Measurements from ENCODE around the gene NSFL1C.

NSFL1C gene

DNA sequence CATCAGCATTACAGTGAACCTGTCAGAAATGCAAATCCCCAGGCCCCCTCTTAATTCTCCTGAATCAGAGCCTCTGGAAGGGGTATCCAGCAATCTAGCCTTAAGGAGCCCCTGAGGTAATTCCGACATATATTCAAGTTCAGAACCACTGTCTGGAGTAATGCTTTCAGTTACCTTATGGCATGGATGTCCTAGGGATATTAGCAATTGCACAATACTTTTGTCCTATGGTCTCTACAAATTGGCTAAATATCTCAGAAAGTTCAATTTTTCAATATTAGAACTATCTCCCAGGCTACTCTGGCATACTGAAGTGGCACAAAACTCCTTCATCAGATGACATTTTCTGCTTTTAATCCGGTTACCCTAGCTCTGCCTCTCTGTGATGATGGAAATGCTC lies 6.4 kb downstream of the NSFL1C start:
- TF ChIP-seq TAF1 (IDR thresholded peaks at IDR 0.05; ENCODE audit: low read depth): no peak
- TF ChIP-seq YY1 (IDR thresholded peaks at IDR 0.05; ENCODE audit: low read depth): no peak
- no peak for TF ChIP-seq CREB1 (IDR thresholded peaks at IDR 0.05; ENCODE audit: low read depth)
- no peak for TF ChIP-seq NFIC (IDR thresholded peaks at IDR 0.05)
- TF ChIP-seq TCF12 (IDR thresholded peaks at IDR 0.05; ENCODE audit: low read depth): no peak
- TF ChIP-seq, protein P1, sequence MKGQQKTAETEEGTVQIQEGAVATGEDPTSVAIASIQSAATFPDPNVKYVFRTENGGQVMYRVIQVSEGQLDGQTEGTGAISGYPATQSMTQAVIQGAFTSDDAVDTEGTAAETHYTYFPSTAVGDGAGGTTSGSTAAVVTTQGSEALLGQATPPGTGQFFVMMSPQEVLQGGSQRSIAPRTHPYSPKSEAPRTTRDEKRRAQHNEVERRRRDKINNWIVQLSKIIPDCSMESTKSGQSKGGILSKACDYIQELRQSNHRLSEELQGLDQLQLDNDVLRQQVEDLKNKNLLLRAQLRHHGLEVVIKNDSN (IDR thresholded peaks at IDR 0.05): no peak
- no peak for TF ChIP-seq EP300 (IDR thresholded peaks at IDR 0.05; ENCODE audit: borderline replicate concordance)
- TF ChIP-seq, protein P2, sequence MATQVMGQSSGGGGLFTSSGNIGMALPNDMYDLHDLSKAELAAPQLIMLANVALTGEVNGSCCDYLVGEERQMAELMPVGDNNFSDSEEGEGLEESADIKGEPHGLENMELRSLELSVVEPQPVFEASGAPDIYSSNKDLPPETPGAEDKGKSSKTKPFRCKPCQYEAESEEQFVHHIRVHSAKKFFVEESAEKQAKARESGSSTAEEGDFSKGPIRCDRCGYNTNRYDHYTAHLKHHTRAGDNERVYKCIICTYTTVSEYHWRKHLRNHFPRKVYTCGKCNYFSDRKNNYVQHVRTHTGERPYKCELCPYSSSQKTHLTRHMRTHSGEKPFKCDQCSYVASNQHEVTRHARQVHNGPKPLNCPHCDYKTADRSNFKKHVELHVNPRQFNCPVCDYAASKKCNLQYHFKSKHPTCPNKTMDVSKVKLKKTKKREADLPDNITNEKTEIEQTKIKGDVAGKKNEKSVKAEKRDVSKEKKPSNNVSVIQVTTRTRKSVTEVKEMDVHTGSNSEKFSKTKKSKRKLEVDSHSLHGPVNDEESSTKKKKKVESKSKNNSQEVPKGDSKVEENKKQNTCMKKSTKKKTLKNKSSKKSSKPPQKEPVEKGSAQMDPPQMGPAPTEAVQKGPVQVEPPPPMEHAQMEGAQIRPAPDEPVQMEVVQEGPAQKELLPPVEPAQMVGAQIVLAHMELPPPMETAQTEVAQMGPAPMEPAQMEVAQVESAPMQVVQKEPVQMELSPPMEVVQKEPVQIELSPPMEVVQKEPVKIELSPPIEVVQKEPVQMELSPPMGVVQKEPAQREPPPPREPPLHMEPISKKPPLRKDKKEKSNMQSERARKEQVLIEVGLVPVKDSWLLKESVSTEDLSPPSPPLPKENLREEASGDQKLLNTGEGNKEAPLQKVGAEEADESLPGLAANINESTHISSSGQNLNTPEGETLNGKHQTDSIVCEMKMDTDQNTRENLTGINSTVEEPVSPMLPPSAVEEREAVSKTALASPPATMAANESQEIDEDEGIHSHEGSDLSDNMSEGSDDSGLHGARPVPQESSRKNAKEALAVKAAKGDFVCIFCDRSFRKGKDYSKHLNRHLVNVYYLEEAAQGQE (IDR thresholded peaks at IDR 0.05; ENCODE audit: low read depth): no peak
- no peak for TF ChIP-seq CEBPB (IDR thresholded peaks at IDR 0.05)
- TF ChIP-seq TEAD4 (IDR thresholded peaks at IDR 0.05): no peak
- TF ChIP-seq RAD21 (IDR thresholded peaks at IDR 0.05; ENCODE audit: low read depth): no peak
- TF ChIP-seq, protein P3, sequence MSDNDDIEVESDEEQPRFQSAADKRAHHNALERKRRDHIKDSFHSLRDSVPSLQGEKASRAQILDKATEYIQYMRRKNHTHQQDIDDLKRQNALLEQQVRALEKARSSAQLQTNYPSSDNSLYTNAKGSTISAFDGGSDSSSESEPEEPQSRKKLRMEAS (IDR thresholded peaks at IDR 0.05): no peak
- TF ChIP-seq EGR1 (IDR thresholded peaks at IDR 0.05): no peak
- TF ChIP-seq ZBTB7A (IDR thresholded peaks at IDR 0.05; ENCODE audit: low read depth): no peak
- TF ChIP-seq FOXM1 (IDR thresholded peaks at IDR 0.05; ENCODE audit: borderline replicate concordance, low read depth): no peak

DNA sequence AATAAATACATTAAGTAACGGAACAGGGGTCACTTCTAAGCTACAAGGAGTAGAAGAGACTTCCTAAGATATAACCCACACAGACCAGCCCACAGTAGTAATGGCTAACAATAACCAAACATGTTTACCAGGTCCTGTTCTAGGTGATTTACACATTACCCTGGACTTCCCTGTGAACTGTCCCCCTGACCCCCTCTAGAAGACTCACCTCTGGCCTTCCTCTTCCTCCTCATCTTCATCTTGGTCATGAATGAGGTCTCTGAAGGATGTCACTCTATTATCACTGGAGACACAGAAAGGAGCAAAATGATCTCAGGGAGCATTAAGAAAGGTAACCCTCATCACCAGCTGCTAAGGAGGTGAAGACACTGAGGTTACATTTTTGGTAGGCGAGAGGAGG lies 8.7 kb downstream of the NSFL1C start:
- TF ChIP-seq YY1 (IDR thresholded peaks at IDR 0.05; ENCODE audit: low read depth) (no peak), CEBPB (IDR thresholded peaks at IDR 0.05) (no peak), TAF1 (IDR thresholded peaks at IDR 0.05; ENCODE audit: low read depth) (no peak), RAD21 (IDR thresholded peaks at IDR 0.05; ENCODE audit: low read depth) (no peak), TCF12 (IDR thresholded peaks at IDR 0.05; ENCODE audit: low read depth) (no peak), ZBTB7A (IDR thresholded peaks at IDR 0.05; ENCODE audit: low read depth) (no peak), EP300 (IDR thresholded peaks at IDR 0.05; ENCODE audit: borderline replicate concordance) (no peak), EGR1 (IDR thresholded peaks at IDR 0.05) (no peak), CREB1 (IDR thresholded peaks at IDR 0.05; ENCODE audit: low read depth) (no peak), FOXM1 (IDR thresholded peaks at IDR 0.05; ENCODE audit: borderline replicate concordance, low read depth) (no peak)
- TF ChIP-seq, protein P1 (IDR thresholded peaks at IDR 0.05): no peak

DNA sequence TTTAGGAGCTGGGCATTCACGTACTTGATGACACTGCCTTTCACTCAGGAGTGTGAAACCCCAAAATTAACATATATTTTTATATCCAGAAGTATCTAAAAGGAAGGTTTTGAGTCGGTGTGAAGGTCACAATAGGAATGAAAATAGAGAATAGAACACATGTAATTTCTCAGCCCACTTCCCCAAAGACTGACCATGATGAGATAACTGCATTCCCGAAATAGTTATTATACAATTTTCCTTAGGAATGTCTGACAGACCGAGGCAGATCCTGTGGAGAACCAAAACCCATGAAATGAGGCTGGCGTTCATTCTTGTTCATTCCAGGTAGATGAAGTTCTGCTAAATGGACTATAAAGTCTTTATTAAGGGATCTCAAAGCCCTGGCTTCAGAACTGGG lies 10.3 kb downstream of the NSFL1C start:
- TF ChIP-seq CREB1 (IDR thresholded peaks at IDR 0.05; ENCODE audit: low read depth) (no peak), NFIC (IDR thresholded peaks at IDR 0.05) (0 out of 2 replicates have a peak, but pooled peaks have one; percentile 6), TEAD4 (IDR thresholded peaks at IDR 0.05) (peak; percentile 47)
- TF ChIP-seq, protein P1 (IDR thresholded peaks at IDR 0.05): no peak

DNA sequence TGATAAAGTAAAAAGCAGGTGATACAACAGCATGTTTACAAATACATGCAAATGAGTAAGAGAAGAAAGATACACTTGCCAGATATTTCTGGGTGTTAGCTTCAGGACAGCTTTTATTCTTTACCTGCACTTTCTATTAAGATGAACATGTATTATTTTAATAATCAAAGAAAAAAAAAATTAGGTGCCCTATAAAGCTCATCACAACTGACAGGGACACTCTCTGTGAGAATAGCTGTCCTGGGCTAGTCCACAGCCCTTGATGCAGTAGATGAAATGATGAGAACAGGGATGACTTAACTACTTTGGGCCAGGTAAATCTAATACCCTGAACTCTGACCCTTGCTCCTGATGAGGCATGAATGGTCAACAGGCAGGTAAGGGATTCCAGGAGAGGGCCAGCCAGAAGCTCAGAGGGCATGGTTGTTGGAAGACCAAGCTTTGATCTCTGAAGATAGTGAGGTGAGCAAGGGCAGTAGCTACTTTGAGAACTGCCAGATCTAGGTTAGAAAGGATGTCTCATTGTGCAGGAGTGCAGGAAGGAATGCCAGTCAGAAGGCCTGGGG lies 15.6 kb downstream of the NSFL1C start:
- TF ChIP-seq RAD21 (IDR thresholded peaks at IDR 0.05; ENCODE audit: low read depth) (no peak), EP300 (IDR thresholded peaks at IDR 0.05; ENCODE audit: borderline replicate concordance) (no peak), FOXM1 (IDR thresholded peaks at IDR 0.05; ENCODE audit: borderline replicate concordance, low read depth) (no peak), TEAD4 (IDR thresholded peaks at IDR 0.05) (no peak), EGR1 (IDR thresholded peaks at IDR 0.05) (no peak), TAF1 (IDR thresholded peaks at IDR 0.05; ENCODE audit: low read depth) (no peak), TCF12 (IDR thresholded peaks at IDR 0.05; ENCODE audit: low read depth) (no peak), CEBPB (IDR thresholded peaks at IDR 0.05) (no peak), YY1 (IDR thresholded peaks at IDR 0.05; ENCODE audit: low read depth) (no peak), NFIC (IDR thresholded peaks at IDR 0.05) (no peak), ZBTB7A (IDR thresholded peaks at IDR 0.05; ENCODE audit: low read depth) (no peak), CREB1 (IDR thresholded peaks at IDR 0.05; ENCODE audit: low read depth) (no peak)
- TF ChIP-seq, protein P2 (IDR thresholded peaks at IDR 0.05; ENCODE audit: low read depth): no peak
- TF ChIP-seq, protein P3 (IDR thresholded peaks at IDR 0.05): no peak
- TF ChIP-seq, protein P1 (IDR thresholded peaks at IDR 0.05): no peak

DNA sequence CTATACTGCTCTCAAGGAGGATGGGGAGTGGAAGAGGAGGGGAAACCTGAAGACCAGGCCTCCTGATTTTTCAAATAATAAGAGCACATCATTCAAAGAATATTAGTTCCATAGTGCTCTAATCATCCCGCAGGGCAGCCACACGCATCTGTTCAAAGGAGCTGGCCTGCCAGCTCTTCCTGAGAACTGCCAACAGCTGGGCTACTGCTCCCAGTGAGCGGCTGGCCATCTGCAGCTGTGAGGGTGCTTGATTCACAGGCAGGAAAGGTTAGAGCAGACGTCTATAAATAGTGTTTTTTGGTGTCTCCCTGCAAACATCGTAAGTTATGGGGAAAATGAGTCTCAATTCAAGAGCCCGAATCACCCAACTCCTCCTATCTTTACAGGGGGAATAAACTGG lies 17.3 kb downstream of the NSFL1C start:
- TF ChIP-seq FOXM1 (IDR thresholded peaks at IDR 0.05; ENCODE audit: borderline replicate concordance, low read depth) (no peak), ZBTB7A (IDR thresholded peaks at IDR 0.05; ENCODE audit: low read depth) (no peak), CEBPB (IDR thresholded peaks at IDR 0.05) (no peak), EP300 (IDR thresholded peaks at IDR 0.05; ENCODE audit: borderline replicate concordance) (no peak), RAD21 (IDR thresholded peaks at IDR 0.05; ENCODE audit: low read depth) (no peak), EGR1 (IDR thresholded peaks at IDR 0.05) (no peak), CREB1 (IDR thresholded peaks at IDR 0.05; ENCODE audit: low read depth) (no peak), TCF12 (IDR thresholded peaks at IDR 0.05; ENCODE audit: low read depth) (no peak), TEAD4 (IDR thresholded peaks at IDR 0.05) (no peak), TAF1 (IDR thresholded peaks at IDR 0.05; ENCODE audit: low read depth) (no peak), YY1 (IDR thresholded peaks at IDR 0.05; ENCODE audit: low read depth) (no peak), NFIC (IDR thresholded peaks at IDR 0.05) (no peak)
- TF ChIP-seq, protein P3 (IDR thresholded peaks at IDR 0.05): no peak
- TF ChIP-seq, protein P2 (IDR thresholded peaks at IDR 0.05; ENCODE audit: low read depth): no peak
- TF ChIP-seq, protein P1 (IDR thresholded peaks at IDR 0.05): no peak
